KMS-11 (cell line): Measurements from ENCODE around the gene VPS45.

Experiments
- H2AFZ ChIP-seq: fragments of 200-600 bp; sonication (generic); 2 replicates; pipeline ENCODE4 v1.6.1; 2016; ENCODE audit warnings: antibody characterized with exemption, mixed run types, low read depth
- H3K27ac ChIP-seq: fragments of 200-600 bp; sonication (generic); 2 replicates; pipeline ENCODE4 v1.6.1; 2016; ENCODE audit warnings: mild to moderate bottlenecking, mixed run types
- H3K27me3 ChIP-seq: fragments of 200-600 bp; sonication (generic); 2 replicates; pipeline ENCODE4 v1.6.1; 2017; ENCODE audit warnings: mild to moderate bottlenecking, low read depth, mixed run types, moderate library complexity; ENCODE audit not compliant: insufficient read depth
- H3K36me3 ChIP-seq: fragments of 200-600 bp; sonication (generic); 2 replicates; pipeline ENCODE4 v1.6.1; 2017; ENCODE audit warnings: mild to moderate bottlenecking, mixed run types; ENCODE audit not compliant: insufficient read depth
- H3K4me1 ChIP-seq: fragments of 200-600 bp; sonication (generic); 2 replicates; pipeline ENCODE4 v1.6.1; 2016; ENCODE audit warnings: mild to moderate bottlenecking, low read depth, mixed run types; ENCODE audit not compliant: poor library complexity, severe bottlenecking
- H3K4me2 ChIP-seq: fragments of 200-600 bp; sonication (generic); 2 replicates; pipeline ENCODE4 v1.7.0; 2016; ENCODE audit warnings: mild to moderate bottlenecking, mixed run types
- H3K4me3 ChIP-seq: fragments of 200-600 bp; sonication (generic); IDR thresholded peaks from 2 replicates; pipeline ENCODE4 v1.6.1; 2017; ENCODE audit warnings: low read depth, low read length, mixed read lengths; ENCODE audit not compliant: insufficient read depth
- H3K79me2 ChIP-seq: fragments of 200-600 bp; sonication (generic); 2 replicates; pipeline ENCODE4 v1.6.1; 2016; ENCODE audit warnings: low read depth, mixed run types; ENCODE audit not compliant: insufficient read depth
- H3K9ac ChIP-seq: fragments of 200-600 bp; sonication (generic); 2 replicates; pipeline ENCODE4 v1.6.1; 2016; ENCODE audit warnings: mild to moderate bottlenecking, mixed run types
- H4K20me1 ChIP-seq: fragments of 200-600 bp; sonication (generic); 2 replicates; pipeline ENCODE4 v1.6.1; 2016; ENCODE audit warnings: mild to moderate bottlenecking, mixed run types; ENCODE audit not compliant: insufficient read depth
- CTCF ChIP-seq: fragments of 200-600 bp; sonication (generic); conservative IDR thresholded peaks from 2 replicates; pipeline ENCODE4 v1.6.1; 2017; ENCODE audit warnings: low read depth, mild to moderate bottlenecking, antibody characterized with exemption, low read length, moderate library complexity, mixed read lengths

The VPS45 gene

GRCh38 chr1:150151291-150152181, 84.0 kb downstream of the VPS45 start:
- no peak overlapping the region for H3K27ac ChIP-seq
- peak overlapping the region; percentile 81 for H3K4me3 ChIP-seq
- H3K27me3 ChIP-seq, result peaks cover 3% of the 10 kb centered on the region; the same call in 1 of the 2 replicates
- H3K4me2 ChIP-seq, result peak overlapping the region; percentile 79
- no peak overlapping the region for H2AFZ ChIP-seq
- TF ChIP-seq CTCF, result no peak
- no peaks in the 10 kb centered on the region for H3K36me3 ChIP-seq
- no peaks in the 10 kb centered on the region for H4K20me1 ChIP-seq
- H3K9ac ChIP-seq, result no peak overlapping the region
- H3K79me2 ChIP-seq, result 0 out of 2 replicates have a peak, but pooled peaks cover 4% of the 10 kb centered on the region
- H3K4me1 ChIP-seq, result peaks cover 41% of the 10 kb centered on the region

GRCh38 chr1:150152182-150152536, 84.6 kb downstream of the VPS45 start:
- peak overlapping the region; percentile 79; the same call in 1 of the 2 replicates for H3K4me2 ChIP-seq
- H4K20me1 ChIP-seq, result no peaks in the 10 kb centered on the region
- H3K27me3 ChIP-seq, result peaks cover 3% of the 10 kb centered on the region; the same call in 1 of the 2 replicates
- no peak overlapping the region for H3K9ac ChIP-seq
- no peak overlapping the region for H3K27ac ChIP-seq
- TF ChIP-seq CTCF, result no peak
- 0 out of 2 replicates have a peak, but pooled peaks cover 4% of the 10 kb centered on the region for H3K79me2 ChIP-seq
- peaks cover 35% of the 10 kb centered on the region for H3K4me1 ChIP-seq
- no peak overlapping the region for H2AFZ ChIP-seq
- H3K4me3 ChIP-seq, result no peak overlapping the region
- H3K36me3 ChIP-seq, result no peaks in the 10 kb centered on the region

GRCh38 chr1:150152772-150153456, 85.3 kb downstream of the VPS45 start:
- TF ChIP-seq CTCF, result no peak
- H4K20me1 ChIP-seq, result no peaks in the 10 kb centered on the region
- H3K27me3 ChIP-seq, result peaks cover 3% of the 10 kb centered on the region; the same call in 1 of the 2 replicates
- H3K36me3 ChIP-seq, result no peaks in the 10 kb centered on the region
- H3K79me2 ChIP-seq, result 0 out of 2 replicates have a peak, but pooled peaks cover 4% of the 10 kb centered on the region
- H3K9ac ChIP-seq, result no peak overlapping the region
- H2AFZ ChIP-seq, result no peak overlapping the region
- H3K4me1 ChIP-seq, result peaks cover 36% of the 10 kb centered on the region
- no peak overlapping the region for H3K4me2 ChIP-seq
- no peak overlapping the region for H3K27ac ChIP-seq
- no peak overlapping the region for H3K4me3 ChIP-seq

- H3K27me3 ChIP-seq, result peaks cover 3% of the 10 kb centered on the region; the same call in 1 of the 2 replicates
- no peak overlapping the region for H3K27ac ChIP-seq
- H2AFZ ChIP-seq, result no peak overlapping the region
- 0 out of 2 replicates have a peak, but pooled peaks cover 4% of the 10 kb centered on the region for H3K79me2 ChIP-seq
- H3K36me3 ChIP-seq, result no peaks in the 10 kb centered on the region
- no peak for TF ChIP-seq CTCF
- no peak overlapping the region for H3K9ac ChIP-seq
- no peak overlapping the region for H3K4me3 ChIP-seq
- H3K4me1 ChIP-seq, result peaks cover 45% of the 10 kb centered on the region
- H3K4me2 ChIP-seq, result peak overlapping the region; percentile 1; the same call in 1 of the 2 replicates
- H4K20me1 ChIP-seq, result no peaks in the 10 kb centered on the region
Measured at GRCh38 chr1:150154143-150154542, 86.6 kb downstream of the VPS45 start.
